BJ (cell line): ENCODE results near the gene CHKA. TPM values are rescaled to one million over a fixed set of nuclear protein-coding genes. Genes with fewer than 3 reads are reported as not detected.

Source experiments
- CTCF ChIA-PET: fragments of 350-600 bp; formaldehyde crosslinking; extraction: SDS; loops from one replicate; lab custom pipeline; 2021; ENCODE audit warnings: antibody characterized with exemption, inconsistent platforms; lab: Yijun Ruan, JAX
- POLR2A ChIA-PET: fragments of 300-600 bp; sonication (Branson Sonifier 250); formaldehyde crosslinking; extraction: SDS; loops from one replicate; lab custom pipeline; 2021; ENCODE audit warnings: antibody characterized with exemption; lab: Charles Lee
- DNase-seq: peaks from one replicate; pipeline ENCODE4 v3.0.0-alpha.2; 2011; ENCODE audit warnings: low read depth
- H3K27me3 ChIP-seq: 2 replicates; pipeline ENCODE4 v1.6.0; 2011; ENCODE audit warnings: low read length; ENCODE audit not compliant: control insufficient read depth, insufficient read depth
- H3K36me3 ChIP-seq: 2 replicates; pipeline ENCODE4 v1.5.1; 2011; ENCODE audit warnings: low read length; ENCODE audit not compliant: control insufficient read depth, insufficient read depth
- H3K4me3 ChIP-seq: 2 replicates; pipeline ENCODE4 v1.5.1; 2011; ENCODE audit warnings: low read depth, mild to moderate bottlenecking, control low read depth, low read length
- polyA plus RNA-seq: library from polyadenylated mRNA; depleted of rRNA; stranded (reverse); fragments of >200 nt; gene quantifications from 2 replicates; pipeline ENCODE4 v1.2.3, GENCODE V29; 2011
- TF ChIP-seq, protein P1 (sequence below): IDR thresholded peaks from 2 replicates; pipeline ENCODE4 v1.5.1; 2011; ENCODE audit warnings: low read depth, mild to moderate bottlenecking, control low read depth, inconsistent platforms, low read length, moderate library complexity; ENCODE audit not compliant: insufficient read depth

The CHKA gene
- polyA plus RNA-seq, 1 experiment = 5.9 TPM

- ChIA-PET POLR2A (no interaction called here), CTCF (no interaction called here)
These were observed 27.7 kb upstream of the CHKA start for GRCh38 chr11:68148879-68149278.

DNA sequence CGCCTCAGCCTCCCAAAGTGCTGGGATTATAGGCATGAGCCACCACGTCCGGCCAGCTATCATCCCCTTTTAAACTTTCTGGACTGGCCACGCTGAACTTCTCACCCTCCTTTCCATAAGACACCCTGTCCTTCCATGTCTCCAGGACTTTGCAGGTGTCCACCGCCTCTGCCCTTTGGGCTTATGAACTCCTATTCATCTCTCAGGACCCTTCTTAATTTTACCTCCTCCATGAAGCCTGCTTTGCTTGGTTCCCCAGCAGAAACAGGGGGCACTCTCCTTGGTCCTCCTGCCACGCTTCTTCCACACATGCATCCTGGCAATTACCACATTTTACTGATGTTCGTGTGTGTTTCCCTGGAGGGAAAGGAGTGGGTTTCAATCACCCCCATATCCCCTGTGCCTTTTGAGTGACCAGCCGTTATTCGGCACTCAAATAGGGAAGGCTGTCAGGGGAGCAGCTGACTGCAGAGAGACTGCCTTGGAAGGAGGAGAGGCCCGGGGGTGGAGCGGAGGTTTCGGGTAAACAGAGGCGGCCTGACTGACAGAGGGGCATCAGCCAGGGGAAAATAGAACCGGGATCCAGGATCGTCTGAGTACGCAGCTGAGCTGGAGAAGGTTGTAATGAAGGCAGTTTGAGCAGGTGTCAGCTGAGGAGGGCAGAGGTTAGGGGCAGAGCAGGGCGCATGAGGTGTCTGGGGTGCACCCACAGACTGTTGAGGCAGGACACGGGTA is 27.1 kb upstream of the CHKA start:
- CTCF ChIA-PET = interaction anchor here (0.6 to 1.1 kb wide), 2 partner anchors 9 to 29 kb away, joined by 3 to 4 read pairs; no protein-coding TSS in a partner anchor
- H3K27me3 ChIP-seq = no peaks in the 10 kb centered on the region
- POLR2A ChIA-PET = no interaction called here
- H3K4me3 ChIP-seq = no peak overlapping the region
- no peak for DNase-seq
- TF ChIP-seq, protein P1, sequence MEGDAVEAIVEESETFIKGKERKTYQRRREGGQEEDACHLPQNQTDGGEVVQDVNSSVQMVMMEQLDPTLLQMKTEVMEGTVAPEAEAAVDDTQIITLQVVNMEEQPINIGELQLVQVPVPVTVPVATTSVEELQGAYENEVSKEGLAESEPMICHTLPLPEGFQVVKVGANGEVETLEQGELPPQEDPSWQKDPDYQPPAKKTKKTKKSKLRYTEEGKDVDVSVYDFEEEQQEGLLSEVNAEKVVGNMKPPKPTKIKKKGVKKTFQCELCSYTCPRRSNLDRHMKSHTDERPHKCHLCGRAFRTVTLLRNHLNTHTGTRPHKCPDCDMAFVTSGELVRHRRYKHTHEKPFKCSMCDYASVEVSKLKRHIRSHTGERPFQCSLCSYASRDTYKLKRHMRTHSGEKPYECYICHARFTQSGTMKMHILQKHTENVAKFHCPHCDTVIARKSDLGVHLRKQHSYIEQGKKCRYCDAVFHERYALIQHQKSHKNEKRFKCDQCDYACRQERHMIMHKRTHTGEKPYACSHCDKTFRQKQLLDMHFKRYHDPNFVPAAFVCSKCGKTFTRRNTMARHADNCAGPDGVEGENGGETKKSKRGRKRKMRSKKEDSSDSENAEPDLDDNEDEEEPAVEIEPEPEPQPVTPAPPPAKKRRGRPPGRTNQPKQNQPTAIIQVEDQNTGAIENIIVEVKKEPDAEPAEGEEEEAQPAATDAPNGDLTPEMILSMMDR = no peak
- H3K36me3 ChIP-seq = no peaks in the 10 kb centered on the region

More at GRCh38 chr11:68148879-68149278, 27.7 kb upstream of the CHKA start:
- TF ChIP-seq, protein P1 = no peak
- no peak for DNase-seq
- Histone ChIP-seq H3K27me3 (no peaks in the 10 kb centered on the region), H3K36me3 (no peaks in the 10 kb centered on the region), H3K4me3 (no peak overlapping the region)

DNA sequence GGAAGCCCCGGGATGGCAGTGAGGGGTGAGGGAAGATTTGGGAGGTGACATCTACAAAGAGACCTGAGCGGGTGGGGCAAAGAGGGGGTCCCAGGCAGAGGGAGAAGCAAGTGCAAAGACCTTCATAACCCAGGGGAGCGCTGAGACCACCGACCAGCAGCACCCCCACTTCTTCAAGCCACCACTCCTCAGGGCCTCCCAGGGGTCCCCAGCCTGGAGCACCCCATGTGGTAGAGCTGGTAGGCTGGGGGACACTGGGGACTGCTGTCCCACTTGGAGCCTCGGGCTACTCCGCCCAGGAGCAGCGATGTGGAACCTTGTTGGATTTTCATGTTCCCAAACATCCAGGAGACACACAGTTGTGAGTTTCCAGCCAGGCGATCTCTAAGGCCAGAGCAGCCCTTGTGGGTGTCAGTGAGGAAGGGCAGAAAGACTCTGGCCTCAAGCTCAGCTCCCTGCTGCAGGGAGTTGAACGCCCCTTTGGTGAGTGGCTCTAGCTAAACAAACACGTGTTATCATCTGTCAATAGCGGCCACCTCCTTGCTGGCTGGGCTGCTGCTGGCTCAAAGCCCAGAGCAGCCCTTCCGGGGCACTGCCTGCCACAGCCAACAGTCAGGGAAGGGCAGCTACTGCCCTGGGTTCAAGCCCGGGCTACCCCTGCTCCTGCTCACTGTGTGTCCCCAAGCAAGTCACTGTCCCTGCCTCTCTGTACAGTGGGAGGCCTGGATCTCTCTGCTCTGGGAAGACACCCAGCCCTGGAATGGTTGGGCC is 25.7 kb upstream of the CHKA start:
- CTCF ChIA-PET = interaction anchor here (0.6 kb wide), 1 partner anchor 30 kb away, joined by 4 read pairs; no protein-coding TSS in a partner anchor
- POLR2A ChIA-PET = no interaction called here

DNA sequence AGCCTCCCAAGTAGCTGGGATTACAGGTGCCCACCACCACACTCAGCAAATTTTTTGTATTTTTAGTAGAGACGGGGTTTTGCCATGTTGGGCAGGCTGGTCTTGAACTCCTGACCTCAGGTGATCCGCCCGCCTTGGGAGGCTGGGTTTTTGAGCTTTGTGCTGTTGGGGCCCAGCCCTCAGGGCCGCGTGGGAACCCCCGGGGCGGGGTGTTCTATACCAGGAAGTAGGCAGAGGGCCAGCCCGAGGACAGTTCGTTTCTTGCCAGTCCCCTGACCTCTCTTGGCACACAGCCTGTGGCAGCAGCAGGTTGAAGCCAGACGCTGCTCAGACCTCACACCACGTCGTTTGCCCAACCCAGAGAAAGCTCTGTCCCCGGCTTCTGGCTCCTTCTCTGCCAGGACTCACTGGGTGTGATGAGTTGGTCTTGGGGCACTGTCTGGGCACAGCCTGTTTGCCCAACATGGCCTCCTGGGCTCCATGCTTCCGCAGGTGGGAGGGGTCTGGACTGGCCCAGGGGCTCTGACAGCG is 24.9 kb upstream of the CHKA start:
- H3K4me3 ChIP-seq = no peak overlapping the region
- no peak for DNase-seq
- TF ChIP-seq, protein P1 = no peak
- H3K27me3 ChIP-seq = no peaks in the 10 kb centered on the region
- POLR2A ChIA-PET = no interaction called here
- no peaks in the 10 kb centered on the region for H3K36me3 ChIP-seq
- CTCF ChIA-PET = no interaction called here

More for the DNA sequence above, 25.7 kb upstream of the CHKA start:
- no peak for DNase-seq
- Histone ChIP-seq H3K36me3 (no peaks in the 10 kb centered on the region), H3K27me3 (no peaks in the 10 kb centered on the region), H3K4me3 (no peak overlapping the region)
- TF ChIP-seq, protein P1 = no peak
